Measurements from ENCODE around the gene NEDD4L. TPM values are rescaled to one million over a fixed set of nuclear protein-coding genes. Genes with fewer than 3 reads are reported as not detected.

The NEDD4L gene
- total and polyA plus RNA-seq, 10 of the 15 experiments (the other 5 are each of a cell fraction or from before 2014, with no cell fraction given), result 7.4 to 24.0 (median 17.7) TPM

DNA sequence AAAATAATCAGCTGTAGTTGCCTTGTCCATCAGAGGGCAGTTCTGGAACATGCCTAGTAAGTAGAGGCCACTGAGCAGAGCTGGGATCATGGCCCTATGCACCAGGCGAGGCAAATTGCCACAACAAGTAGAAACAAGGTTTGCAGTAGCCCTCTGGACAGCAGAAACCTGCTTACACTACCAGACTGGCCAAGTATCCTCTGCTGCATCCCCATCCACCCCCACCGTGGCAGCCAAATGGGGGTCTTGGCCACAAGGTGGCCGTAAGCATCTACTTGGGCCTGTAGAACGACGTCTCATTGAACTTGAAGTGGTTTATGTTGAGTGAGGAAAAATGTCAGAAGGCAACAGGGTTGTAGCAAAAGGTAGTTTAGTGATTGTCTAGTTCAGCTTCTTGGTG lies 343.7 kb downstream of the NEDD4L start:
- H3K9me3 ChIP-seq (replicated peaks; ENCODE audit: control insufficient read depth, insufficient read depth, low read length), result no peaks in the 10 kb centered on the region
- H3K27ac ChIP-seq (ENCODE audit: control insufficient read depth, insufficient read depth), result no peak overlapping the region
- H3K4me1 ChIP-seq (ENCODE audit: control insufficient read depth, insufficient read depth, low read length), result no peaks in the 10 kb centered on the region
- no peaks in the 10 kb centered on the region for H4K20me1 ChIP-seq (ENCODE audit: control insufficient read depth, insufficient read depth)
- no peak overlapping the region for H3K4me2 ChIP-seq (ENCODE audit: control insufficient read depth, insufficient read depth)
- TSS peak; percentile 39 for BruUV-seq (replicated peaks)
- no peaks in the 10 kb centered on the region for H3K27me3 ChIP-seq (replicated peaks in 1 of 2; ENCODE audit: control insufficient read depth in 2 of 2, insufficient read depth in 2 of 2, low read length in 1 of 2)
- TF ChIP-seq STAT3 (IDR thresholded peaks at IDR 0.05; ENCODE audit: low read depth, low read length) (no peak), IRF4 (IDR thresholded peaks at IDR 0.05; ENCODE audit: low read depth, low read length) (no peak), TCF12 (IDR thresholded peaks at IDR 0.05; ENCODE audit: low read depth, low read length) (no peak), NFYB (IDR thresholded peaks at IDR 0.05; ENCODE audit: insufficient read depth, low read depth, low read length) (no peak), NFIC (IDR thresholded peaks at IDR 0.05; ENCODE audit: low read depth, low read length) (no peak), WRNIP1 (IDR thresholded peaks at IDR 0.05; ENCODE audit: borderline replicate concordance, low read depth, low read length) (no peak), CBX5 (IDR thresholded peaks at IDR 0.05; ENCODE audit: low read depth) (no peak), SPI1 (IDR thresholded peaks at IDR 0.05; ENCODE audit: borderline replicate concordance, insufficient read depth, low read depth, low read length) (no peak)
- TF ChIP-seq, protein P1, sequence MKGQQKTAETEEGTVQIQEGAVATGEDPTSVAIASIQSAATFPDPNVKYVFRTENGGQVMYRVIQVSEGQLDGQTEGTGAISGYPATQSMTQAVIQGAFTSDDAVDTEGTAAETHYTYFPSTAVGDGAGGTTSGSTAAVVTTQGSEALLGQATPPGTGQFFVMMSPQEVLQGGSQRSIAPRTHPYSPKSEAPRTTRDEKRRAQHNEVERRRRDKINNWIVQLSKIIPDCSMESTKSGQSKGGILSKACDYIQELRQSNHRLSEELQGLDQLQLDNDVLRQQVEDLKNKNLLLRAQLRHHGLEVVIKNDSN (IDR thresholded peaks at IDR 0.05; ENCODE audit: borderline replicate concordance, extremely low read length, insufficient read depth, low read depth, low read length), result no peak
- TF ChIP-seq, protein P2, sequence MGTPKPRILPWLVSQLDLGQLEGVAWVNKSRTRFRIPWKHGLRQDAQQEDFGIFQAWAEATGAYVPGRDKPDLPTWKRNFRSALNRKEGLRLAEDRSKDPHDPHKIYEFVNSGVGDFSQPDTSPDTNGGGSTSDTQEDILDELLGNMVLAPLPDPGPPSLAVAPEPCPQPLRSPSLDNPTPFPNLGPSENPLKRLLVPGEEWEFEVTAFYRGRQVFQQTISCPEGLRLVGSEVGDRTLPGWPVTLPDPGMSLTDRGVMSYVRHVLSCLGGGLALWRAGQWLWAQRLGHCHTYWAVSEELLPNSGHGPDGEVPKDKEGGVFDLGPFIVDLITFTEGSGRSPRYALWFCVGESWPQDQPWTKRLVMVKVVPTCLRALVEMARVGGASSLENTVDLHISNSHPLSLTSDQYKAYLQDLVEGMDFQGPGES (IDR thresholded peaks at IDR 0.05), result no peak
- ATAC-seq, result no peak
- DNase-seq (ENCODE audit: low read depth, low spot score), result no peak
- FAIRE-seq, result no peak
- ChIA-PET SMC1A (ENCODE audit: uncharacterized antibody, unreplicated experiment) (no interaction called here), POLR2A (no interaction called here), CTCF (no interaction called here), RAD21 (ENCODE audit: unreplicated experiment) (interaction anchor here (0.7 kb wide), 1 partner anchor 343 kb away, joined by 3 read pairs; no protein-coding TSS in a partner anchor)
- H3K36me3 ChIP-seq (ENCODE audit: control insufficient read depth in 2 of 2, insufficient read depth in 2 of 2, low read length in 1 of 2), result peaks cover 0 to 9% of the 10 kb centered on the region in 2 experiments; a peak in 2 of 4 replicates
- no peak overlapping the region for H2AFZ ChIP-seq (ENCODE audit: control insufficient read depth, low read depth, low read length)
- 62% methylated on average over 5 of the region's 5 CpGs for WGBS (ENCODE audit: insufficient coverage, insufficient replicate concordance, low lambda C conversion rate, missing lambda C conversion rate)
- H3K4me3 ChIP-seq, result no peak overlapping the region
- H3K79me2 ChIP-seq (ENCODE audit: control insufficient read depth, insufficient read depth, low read length), result no peaks in the 10 kb centered on the region
- in situ Hi-C loops (cut with MboI) (no loop called here), intact Hi-C loops (cut with micrococcal nuclease; ENCODE audit: unreplicated experiment) (no loop called here)
- H3K9ac ChIP-seq (ENCODE audit: control insufficient read depth, insufficient read depth, low read length), result no peak overlapping the region
